H1 (cell line): ENCODE results near the gene ELP4. TPM values are rescaled to one million over a fixed set of nuclear protein-coding genes. Genes with fewer than 3 reads are reported as not detected.

Experiments
- CTCF ChIA-PET: fragments of 300-600 bp; sonication (Branson Sonifier 250); formaldehyde crosslinking; loops from one replicate; lab custom pipeline; 2021; ENCODE audit not compliant: partially characterized antibody; lab: Charles Lee
- POLR2A ChIA-PET: fragments of 300-600 bp; sonication (Branson Sonifier 250); formaldehyde crosslinking; loops from one replicate; lab custom pipeline; 2021; ENCODE audit warnings: inconsistent platforms; ENCODE audit not compliant: partially characterized antibody; lab: Charles Lee
- DNase-seq, 2 experiments: peaks; one replicate each; pipeline versions ENCODE4 v3.0.0 to v3.0.0-alpha.2; 2010 to 2022; ENCODE audit warnings: low spot score in 2 of 2, low read depth in 1 of 2, mixed read lengths in 1 of 2
- FAIRE-seq: peaks from 2 replicates; lab custom pipeline; 2011; peaks lifted over from hg19 to GRCh38; lab: Jason Lieb, UNC
- H2AFZ ChIP-seq: 2 replicates; pipeline ENCODE4 v1.8.1; 2012; ENCODE audit warnings: low read length, inconsistent platforms
- H2AK5ac ChIP-seq: 2 replicates; pipeline ENCODE4 v1.6.1; 2013; ENCODE audit warnings: low read depth, low read length
- H2BK120ac ChIP-seq: replicated peaks from 2 replicates; pipeline ENCODE3; 2013; ENCODE audit warnings: low read depth, low read length, inconsistent platforms
- H2BK12ac ChIP-seq: 2 replicates; pipeline ENCODE4 v1.6.1; 2013; ENCODE audit warnings: low read depth, low read length
- H2BK15ac ChIP-seq: 2 replicates; pipeline ENCODE4 v1.6.1; 2013; ENCODE audit warnings: low read length
- H2BK20ac ChIP-seq: 2 replicates; pipeline ENCODE4 v1.6.1; 2013; ENCODE audit warnings: low read length
- H2BK5ac ChIP-seq: 2 replicates; pipeline ENCODE4 v1.6.1; 2013; ENCODE audit warnings: low read depth, low read length
- H3K14ac ChIP-seq: 2 replicates; pipeline ENCODE4 v1.6.1; 2013; ENCODE audit warnings: inconsistent platforms; ENCODE audit not compliant: insufficient read length
- H3K18ac ChIP-seq: 2 replicates; pipeline ENCODE4 v1.6.1; 2013; ENCODE audit warnings: low read length; ENCODE audit errors: extremely low read depth
- H3K23ac ChIP-seq: 2 replicates; pipeline ENCODE4 v1.6.1; 2013; ENCODE audit warnings: inconsistent platforms; ENCODE audit not compliant: insufficient read length
- H3K23me2 ChIP-seq: 2 replicates; pipeline ENCODE4 v1.6.1; 2013; ENCODE audit warnings: low read depth, low read length
- H3K27ac ChIP-seq: 2 replicates; pipeline ENCODE4 v1.6.1; 2011; ENCODE audit warnings: low read depth, low read length, inconsistent platforms
- H3K27me3 ChIP-seq, 4 experiments: replicated peaks in 1 of 4; 1 replicate in 1 of 4; 2 replicates in 3 of 4; pipeline versions ENCODE4 v1.6.1 to v1.8.1; 2011 to 2013; ENCODE audit warnings: low read length in 3 of 4, mild to moderate bottlenecking in 3 of 4, inconsistent platforms in 2 of 4, mixed read lengths in 2 of 4, moderate library complexity in 1 of 4; ENCODE audit not compliant: control insufficient read depth in 3 of 4, insufficient read depth in 3 of 4; ENCODE audit errors: extremely low read depth in 1 of 4
- H3K36me3 ChIP-seq, 4 experiments: 2 replicates each; pipeline versions ENCODE4 v1.6.1 to v1.8.1; 2011 to 2013; ENCODE audit warnings: mild to moderate bottlenecking in 4 of 4, low read length in 3 of 4, moderate library complexity in 2 of 4, control low read depth in 1 of 4, inconsistent platforms in 1 of 4; ENCODE audit not compliant: insufficient read depth in 4 of 4, control insufficient read depth in 2 of 4
- H3K4ac ChIP-seq: replicated peaks from 2 replicates; pipeline ENCODE3; 2013; ENCODE audit warnings: low read length, low read depth, mixed read lengths, inconsistent platforms; ENCODE audit not compliant: insufficient read length
- H3K4me1 ChIP-seq, 4 experiments: replicated peaks in 1 of 4; 1 replicate in 1 of 4; 2 replicates in 3 of 4; pipeline versions ENCODE4 v1.6.1 to v1.8.1; 2011 to 2013; ENCODE audit warnings: low read length in 3 of 4, inconsistent platforms in 2 of 4, mixed read lengths in 1 of 4; ENCODE audit not compliant: insufficient read depth in 4 of 4, control insufficient read depth in 3 of 4
- H3K4me2 ChIP-seq, 2 experiments: 2 replicates each; pipeline versions ENCODE4 v1.6.1 to v1.8.1; 2011 to 2013; ENCODE audit warnings: low read depth in 2 of 2, low read length in 2 of 2, control low read depth in 1 of 2, inconsistent platforms in 1 of 2, mild to moderate bottlenecking in 1 of 2; ENCODE audit not compliant: insufficient read depth in 1 of 2
- H3K4me3 ChIP-seq, 4 experiments: fragments of 200-600, 300-600 bp in 1 of 4; sonication (generic), shearing (Covaris generic), sonication (Bioruptor Twin) in 1 of 4; 2 replicates each; pipeline versions ENCODE4 v1.5.1 to v1.8.1; 2011 to 2016; ENCODE audit warnings: low read length in 4 of 4, low read depth in 3 of 4, control low read depth in 2 of 4, inconsistent platforms in 2 of 4, mild to moderate bottlenecking in 2 of 4, mixed read lengths in 1 of 4, moderate library complexity in 1 of 4; ENCODE audit not compliant: insufficient read depth in 2 of 4; ENCODE audit errors: extremely low read depth in 1 of 4
- H3K56ac ChIP-seq: replicated peaks from 2 replicates; pipeline ENCODE3; 2013; ENCODE audit warnings: low read depth, mild to moderate bottlenecking, mixed read lengths, low read length, inconsistent platforms; ENCODE audit not compliant: insufficient read length
- H3K79me1 ChIP-seq: 2 replicates; pipeline ENCODE4 v1.6.1; 2013; ENCODE audit warnings: low read depth, low read length, control low read depth
- H3K79me2 ChIP-seq, 2 experiments: 2 replicates each; pipeline versions ENCODE4 v1.6.1 to v1.8.1; 2012 to 2013; ENCODE audit warnings: low read length in 2 of 2, mild to moderate bottlenecking in 2 of 2, inconsistent platforms in 1 of 2; ENCODE audit not compliant: insufficient read depth in 2 of 2, control insufficient read depth in 1 of 2
- H3K9ac ChIP-seq, 4 experiments: replicated peaks in 1 of 4; 1 replicate in 1 of 4; 2 replicates in 3 of 4; pipeline versions ENCODE4 v1.6.1 to v1.8.1; 2011 to 2013; ENCODE audit warnings: low read depth in 3 of 4, low read length in 3 of 4, control low read depth in 2 of 4, mild to moderate bottlenecking in 2 of 4, moderate library complexity in 2 of 4, inconsistent platforms in 1 of 4; ENCODE audit errors: extremely low read depth in 1 of 4
- H3K9me3 ChIP-seq, 2 experiments: 2 replicates each; pipeline versions ENCODE4 v1.6.1 to v1.8.1; 2012 to 2013; ENCODE audit warnings: mild to moderate bottlenecking in 2 of 2, moderate library complexity in 2 of 2, control low read depth in 1 of 2, inconsistent platforms in 1 of 2, low read depth in 1 of 2, low read length in 1 of 2, mixed read lengths in 1 of 2; ENCODE audit not compliant: insufficient read depth in 2 of 2
- H4K20me1 ChIP-seq, 2 experiments: replicated peaks in 1 of 2; 2 replicates each; pipeline versions ENCODE3 to v1.8.1; 2011 to 2013; ENCODE audit warnings: inconsistent platforms in 2 of 2, low read length in 2 of 2, mild to moderate bottlenecking in 1 of 2; ENCODE audit not compliant: insufficient read depth in 2 of 2, control insufficient read depth in 1 of 2
- H4K5ac ChIP-seq: 2 replicates; pipeline ENCODE4 v1.6.1; 2013; ENCODE audit warnings: low read length, low read depth, mixed read lengths, inconsistent platforms; ENCODE audit not compliant: insufficient read length
- H4K8ac ChIP-seq: 2 replicates; pipeline ENCODE4 v1.8.0; 2013; ENCODE audit warnings: mild to moderate bottlenecking, moderate library complexity, low read length, inconsistent platforms; ENCODE audit not compliant: insufficient read depth; ENCODE audit errors: extremely low read depth
- H4K91ac ChIP-seq: replicated peaks from 2 replicates; pipeline ENCODE3; 2013; ENCODE audit warnings: low read length, mixed read lengths, inconsistent platforms; ENCODE audit not compliant: insufficient read length
- CTCF ChIP-seq, 3 experiments: IDR thresholded peaks; 1 replicate in 2 of 3; 2 replicates in 1 of 3; pipeline versions ENCODE4 v1.5.1 to v1.6.1; 2011; ENCODE audit warnings: low read length in 3 of 3, mild to moderate bottlenecking in 3 of 3, inconsistent platforms in 2 of 3, low read depth in 1 of 3, moderate library complexity in 1 of 3; ENCODE audit not compliant: insufficient read depth in 1 of 3; ENCODE audit errors: control extremely low read depth in 1 of 3
- POLR2A ChIP-seq, 2 experiments: IDR thresholded peaks; 1 replicate in 1 of 2; 2 replicates in 1 of 2; pipeline ENCODE4 v1.6.1; 2011; ENCODE audit warnings: low read depth in 2 of 2, low read length in 2 of 2, mild to moderate bottlenecking in 2 of 2; ENCODE audit errors: control extremely low read depth in 1 of 2
- RAD21 ChIP-seq, 2 experiments: IDR thresholded peaks in 1 of 2; conservative IDR thresholded peaks in 1 of 2; 2 replicates each; pipeline ENCODE4 v1.6.1; 2011; ENCODE audit warnings: low read depth in 2 of 2, low read length in 2 of 2, improper control_type of control experiment in 1 of 2, inconsistent platforms in 1 of 2, mild to moderate bottlenecking in 1 of 2, moderate library complexity in 1 of 2
- SIX5 ChIP-seq: IDR thresholded peaks from 2 replicates; pipeline ENCODE4 v1.6.1; 2011; ENCODE audit warnings: mild to moderate bottlenecking, low read depth, low read length
- SUZ12 ChIP-seq: fragments of 200-600 bp; sonication (generic); IDR thresholded peaks from 2 replicates; pipeline ENCODE4 v1.6.1; 2012; ENCODE audit warnings: mild to moderate bottlenecking, inconsistent platforms, low read length, moderate library complexity, mixed read lengths
- TBP ChIP-seq: IDR thresholded peaks from 2 replicates; pipeline ENCODE4 v1.6.1; 2011; ENCODE audit warnings: low read depth, low read length, improper control_type of control experiment
- WGBS, 2 experiments: shearing (Covaris generic) in 1 of 2; methylation state at CpG; one replicate each; pipeline versions ENCODE4 v1.1.6 to v1.1.7; 2013 to 2015; ENCODE audit warnings: low lambda C conversion rate in 2 of 2, mixed read lengths in 2 of 2, inconsistent platforms in 1 of 2, low coverage in 1 of 2, missing lambda C conversion rate in 1 of 2; ENCODE audit not compliant: insufficient replicate concordance in 2 of 2, insufficient coverage in 1 of 2, insufficient read length in 1 of 2; ENCODE audit errors: extremely low coverage in 1 of 2, missing lambda C conversion rate in 1 of 2; 5-methylcytosine and 5-hydroxymethylcytosine counted together
- polyA plus RNA-seq, 7 experiments: library from polyadenylated mRNA; depleted of rRNA in 3 of 7; stranded (reverse) in 5 of 7; unstranded in 2 of 7; fragments of >200 nt in 5 of 7; fragments of 200-250 nt in 2 of 7; gene quantifications; 1 replicate in 5 of 7; 2 replicates in 1 of 7; 4 replicates in 1 of 7; pipeline versions ENCODE4 v1.2.1 to v1.2.3, GENCODE V29; 2011 to 2013; ENCODE audit warnings: missing spikeins in 2 of 7, mixed read lengths in 2 of 7
- total RNA-seq: library from RNA; stranded (reverse); fragmentation: NEBNext Ultra II Directional; extraction: Animal tissue kit (Norgen Biotek cat#: 25700); gene quantifications from 2 replicates; pipeline ENCODE4 v1.2.1, GENCODE V29; 2021

Gene ELP4
- total and polyA plus RNA-seq, 2 of the 8 experiments (the other 6 are each of a cell fraction or from before 2014, with no cell fraction given): 14.0 to 18.6 TPM

GRCh38 chr11:31487848-31488247 lies 21.7 kb upstream of the ELP4 start:
- H3K27me3 ChIP-seq: no peaks in the 10 kb centered on the region
- H2BK120ac ChIP-seq: no peak overlapping the region
- no peak overlapping the region for H4K5ac ChIP-seq
- H3K18ac ChIP-seq: no peak overlapping the region
- H2AK5ac ChIP-seq: no peak overlapping the region
- POLR2A ChIA-PET: no interaction called here
- no peak for DNase-seq
- TF ChIP-seq POLR2A (IDR thresholded peaks at IDR 0.05; ENCODE audit: control extremely low read depth in 1 of 2, low read depth in 2 of 2, low read length in 2 of 2) (no peak), TBP (no peak), CTCF (IDR thresholded peaks at IDR 0.05; ENCODE audit: control extremely low read depth in 1 of 3, insufficient read depth in 1 of 3, low read depth in 1 of 3, low read length in 3 of 3) (peak in 2 of 3 experiments; percentile 24 to 32; a peak in 2 of 4 replicates), SIX5 (no peak), SUZ12 (no peak), RAD21 (IDR thresholded peaks at IDR 0.05 in 1 of 2, conservative IDR thresholded peaks at IDR 0.05 in 1 of 2; ENCODE audit: low read depth in 2 of 2, low read length in 2 of 2) (peak; percentile 61 to 68)
- TF ChIP-seq, all 59 proteins: peak for 2
- Histone ChIP-seq H3K79me2 (peaks cover 0 to 55% of the 10 kb centered on the region in 2 experiments; a peak in 2 of 4 replicates), H2BK12ac (no peak overlapping the region), H3K56ac (no peak overlapping the region), H3K27ac (no peak overlapping the region), H3K14ac (no peak overlapping the region), H3K36me3 (no peaks in the 10 kb centered on the region), H3K9ac (no peak overlapping the region), H2BK5ac (no peak overlapping the region), H2BK20ac (no peak overlapping the region), H2BK15ac (no peak overlapping the region), H3K9me3 (no peaks in the 10 kb centered on the region), H2AFZ (no peak overlapping the region), H3K79me1 (no peaks in the 10 kb centered on the region; the same call in 1 of the 2 replicates), H3K4me3 (no peak overlapping the region), H4K91ac (no peak overlapping the region), H4K8ac (no peak overlapping the region), H4K20me1 (no peaks in the 10 kb centered on the region), H3K23me2 (no peaks in the 10 kb centered on the region), H3K23ac (no peak overlapping the region), H3K4me2 (no peak overlapping the region), H3K4ac (no peak overlapping the region), H3K4me1 (peaks cover 0 to 6% (median 0%) of the 10 kb centered on the region in 4 experiments; a peak in 2 of 7 replicates)
- FAIRE-seq: peak; percentile 39
- CTCF ChIA-PET: interaction anchor here (0.6 to 1.4 kb wide), 5 partner anchors 10 to 1854 kb away, joined by 3 to 9 read pairs (median 3); no protein-coding TSS in a partner anchor
- 64% methylated on average over 1 of the region's 1 CpG; no CpG with 5 or more reads in 1 of the 2 experiments for WGBS, 2 experiments
